Stomach smooth muscle (tissue), 2 donors: ENCODE measurements around the gene PPP6R2.

Experiments
- H3K27ac ChIP-seq: one replicate; pipeline ENCODE4 v1.7.0; 2013; ENCODE audit warnings: mild to moderate bottlenecking, low read length, inconsistent platforms
- H3K27me3 ChIP-seq, 2 donors: one replicate each; pipeline ENCODE4 v1.7.0; 2013; ENCODE audit warnings: low read length in 2 of 2; ENCODE audit not compliant: insufficient read depth in 2 of 2, control insufficient read depth in 1 of 2
- H3K36me3 ChIP-seq, 2 donors: one replicate each; pipeline ENCODE4 v1.7.0; 2013; ENCODE audit warnings: low read length in 2 of 2; ENCODE audit not compliant: control insufficient read depth in 2 of 2, insufficient read depth in 2 of 2
- H3K4me1 ChIP-seq: one replicate; pipeline ENCODE4 v1.7.0; 2013; ENCODE audit warnings: low read length; ENCODE audit not compliant: control insufficient read depth, insufficient read depth
- H3K4me3 ChIP-seq, 2 donors: one replicate each; pipeline ENCODE4 v1.7.0; 2013; ENCODE audit warnings: low read length in 2 of 2
- H3K9ac ChIP-seq, 2 donors: one replicate each; pipeline ENCODE4 v1.7.0; 2013; ENCODE audit warnings: low read length in 2 of 2, mild to moderate bottlenecking in 1 of 2
- H3K9me3 ChIP-seq, 2 donors: one replicate each; pipeline ENCODE4 v1.7.0; 2013; ENCODE audit warnings: low read length in 2 of 2; ENCODE audit not compliant: control insufficient read depth in 2 of 2
- donor health status: healthy.
- donor health status: Pancreatic carcinoma.

The PPP6R2 gene

GRCh38 chr22:50474710-50475651 lies 131.9 kb downstream of the PPP6R2 start, which contains the start of gene SBF1:
Gene SBF1, minus strand, starts transcription at chr22:50475035. Its CDS starts 195 bp downstream, at chr22:50474840.
- H3K4me3 ChIP-seq: peak within 1 kb of the TSS; percentile 68 to 81
- peaks cover 3 to 4% of the 10 kb centered on the region in 2 donors for H3K27me3 ChIP-seq
- H3K4me1 ChIP-seq: peaks cover 47% of the 10 kb centered on the region
- peak within 1 kb of the TSS; percentile 71 to 73 for H3K9ac ChIP-seq
- H3K36me3 ChIP-seq: no peaks in the 10 kb centered on the region
- H3K27ac ChIP-seq: peak within 1 kb of the TSS; percentile 31
- no peaks in the 10 kb centered on the region for H3K9me3 ChIP-seq

DNA sequence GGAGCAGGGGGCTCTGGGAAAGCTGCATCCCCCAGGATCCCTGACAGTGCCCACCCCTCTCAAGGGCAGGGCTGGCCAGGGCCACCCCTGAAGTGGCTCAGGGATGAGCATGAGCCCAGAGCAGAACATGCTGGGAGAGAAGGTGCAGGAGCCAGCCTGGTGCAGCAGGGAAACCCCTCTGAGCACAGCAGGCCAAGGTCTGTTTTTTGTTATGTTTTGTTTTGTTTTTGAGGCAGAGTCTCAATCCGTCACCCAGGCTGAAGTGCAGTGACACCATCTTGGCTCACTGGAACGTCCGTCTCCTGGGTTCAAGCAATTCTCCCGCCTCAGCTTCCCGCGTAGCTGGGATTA lies 132.5 kb downstream of the PPP6R2 start:
- no peaks in the 10 kb centered on the region for H3K36me3 ChIP-seq
- no peaks in the 10 kb centered on the region for H3K9me3 ChIP-seq
- peaks cover 9 to 10% of the 10 kb centered on the region in 2 donors for H3K27me3 ChIP-seq
- H3K9ac ChIP-seq: peak overlapping the region; percentile 34 to 62
- peaks cover 40% of the 10 kb centered on the region for H3K4me1 ChIP-seq
- peak overlapping the region; percentile 67 to 81 for H3K4me3 ChIP-seq
- H3K27ac ChIP-seq: peak overlapping the region; percentile 31

GRCh38 chr22:50476868-50477267 lies 133.7 kb downstream of the PPP6R2 start:
- no peaks in the 10 kb centered on the region for H3K36me3 ChIP-seq
- no peaks in the 10 kb centered on the region for H3K9me3 ChIP-seq
- H3K27me3 ChIP-seq: peaks cover 12 to 22% of the 10 kb centered on the region in 2 donors
- H3K4me3 ChIP-seq: no peak overlapping the region
- H3K9ac ChIP-seq: no peak overlapping the region
- H3K4me1 ChIP-seq: peaks cover 30% of the 10 kb centered on the region
- H3K27ac ChIP-seq: no peak overlapping the region

- peaks cover 25% of the 10 kb centered on the region for H3K4me1 ChIP-seq
- H3K27me3 ChIP-seq: peaks cover 21 to 33% of the 10 kb centered on the region in 2 donors
- H3K4me3 ChIP-seq: no peak overlapping the region
- no peak overlapping the region for H3K9ac ChIP-seq
- no peak overlapping the region for H3K27ac ChIP-seq
- H3K9me3 ChIP-seq: no peaks in the 10 kb centered on the region
- H3K36me3 ChIP-seq: no peaks in the 10 kb centered on the region
These were observed 134.8 kb downstream of the PPP6R2 start for GRCh38 chr22:50477923-50478322.

DNA sequence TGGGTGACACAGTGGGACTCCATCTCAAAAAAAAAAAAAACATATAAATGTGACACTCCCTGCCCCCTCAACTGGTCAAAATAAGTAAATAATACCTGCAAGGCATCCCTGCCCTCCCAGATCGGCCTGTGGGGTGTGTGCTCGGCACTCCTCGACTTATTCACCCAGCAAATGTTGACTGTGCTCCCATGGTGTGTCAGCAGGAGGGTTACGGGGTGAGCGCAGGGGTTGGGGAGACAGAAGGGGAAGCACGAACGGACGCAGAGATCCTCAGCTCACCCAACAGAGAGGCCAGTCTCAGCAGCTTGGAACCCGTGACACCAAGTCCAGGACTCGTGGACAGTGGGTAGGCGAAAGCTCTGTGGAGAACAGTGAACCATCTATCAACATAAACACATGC lies 136.6 kb downstream of the PPP6R2 start:
- Histone ChIP-seq H3K9me3 (no peaks in the 10 kb centered on the region), H3K9ac (no peak overlapping the region), H3K27ac (no peak overlapping the region), H3K27me3 (peaks cover 32 to 50% of the 10 kb centered on the region in 2 donors), H3K4me3 (no peak overlapping the region), H3K36me3 (no peaks in the 10 kb centered on the region), H3K4me1 (peaks cover 12% of the 10 kb centered on the region)

DNA sequence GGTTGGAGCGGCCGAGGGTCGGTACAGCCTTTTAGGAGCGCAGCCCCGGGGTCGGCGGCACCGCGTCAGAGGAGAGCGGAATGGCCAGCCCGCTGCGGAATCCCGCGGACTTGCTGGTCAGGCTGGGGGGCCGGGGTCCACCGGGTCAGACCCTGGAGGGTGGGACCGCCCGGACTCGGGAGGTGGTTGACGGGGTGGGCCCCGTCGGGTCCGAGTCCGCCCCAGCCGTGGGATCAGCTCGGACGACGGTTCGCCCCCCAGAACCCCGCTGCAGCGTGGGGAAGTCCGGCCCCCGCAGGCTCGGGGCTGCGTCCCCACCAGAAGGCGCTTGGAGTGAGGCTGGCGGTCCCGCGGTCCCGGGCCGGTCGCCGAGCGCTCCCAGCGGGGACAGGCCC lies 137.9 kb downstream of the PPP6R2 start:
- H3K4me1 ChIP-seq: peaks cover 7% of the 10 kb centered on the region
- no peaks in the 10 kb centered on the region for H3K36me3 ChIP-seq
- no peak overlapping the region for H3K27ac ChIP-seq
- H3K9ac ChIP-seq: no peak overlapping the region
- no peak overlapping the region for H3K4me3 ChIP-seq
- peaks cover 39 to 50% of the 10 kb centered on the region in 2 donors for H3K27me3 ChIP-seq
- H3K9me3 ChIP-seq: no peaks in the 10 kb centered on the region

- no peak within 1 kb of the TSS for H3K9ac ChIP-seq
- H3K4me1 ChIP-seq: peaks cover 7% of the 10 kb centered on the region
- no peaks in the 10 kb centered on the region for H3K9me3 ChIP-seq
These were observed 138.4 kb downstream of the PPP6R2 start, which contains the start of gene ADM2 for GRCh38 chr22:50481440-50482106. Gene ADM2, plus strand, starts transcription at chr22:50481543. Its CDS starts 305 bp downstream, at chr22:50481848.

DNA sequence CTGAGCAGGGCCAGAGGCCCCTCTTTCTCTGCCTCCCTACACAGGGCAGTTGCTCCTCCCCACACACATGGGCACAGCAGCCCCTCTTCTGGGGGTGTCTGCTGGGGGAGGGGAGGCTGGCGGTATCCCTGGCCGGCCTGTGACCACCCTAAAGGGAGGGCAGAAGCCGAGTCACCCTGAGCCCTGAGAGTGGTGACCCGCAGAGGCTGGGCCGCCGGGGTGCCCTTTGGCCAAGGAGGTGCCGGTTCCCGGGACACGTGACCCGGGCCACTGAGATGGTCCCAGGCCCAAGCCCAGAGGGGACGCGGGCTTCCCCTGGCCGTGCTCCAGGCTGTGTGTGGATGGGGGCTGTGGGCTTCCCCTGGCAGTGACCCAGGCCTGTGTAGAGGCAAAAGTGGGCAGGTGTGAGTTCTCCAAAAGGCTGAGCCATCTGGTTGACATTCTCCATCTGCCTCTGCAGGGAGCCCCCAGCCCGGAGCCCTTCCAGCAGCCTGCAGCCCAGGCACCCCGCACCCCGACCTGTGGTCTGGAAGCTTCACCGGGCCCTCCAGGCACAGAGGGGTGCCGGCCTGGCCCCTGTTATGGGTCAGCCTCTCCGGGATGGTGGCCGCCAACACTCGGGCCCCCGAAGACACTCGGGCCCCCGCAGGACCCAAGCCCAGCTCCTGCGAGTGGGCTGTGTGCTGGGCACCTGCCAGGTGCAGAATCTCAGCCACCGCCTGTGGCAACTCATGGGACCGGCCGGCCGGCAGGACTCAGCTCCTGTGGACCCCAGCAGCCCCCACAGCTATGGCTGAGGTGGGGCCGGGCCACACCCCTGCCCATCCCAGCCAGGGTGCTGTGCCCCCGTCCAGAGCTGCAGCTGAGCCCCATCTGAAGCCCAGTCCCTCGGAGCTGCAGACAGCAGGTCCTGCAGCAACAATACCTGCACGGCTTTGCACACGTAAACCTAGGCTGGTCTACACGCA lies 139.3 kb downstream of the PPP6R2 start:
- Histone ChIP-seq H3K4me1 (peaks cover 7% of the 10 kb centered on the region), H3K27ac (no peak overlapping the region), H3K9ac (no peak overlapping the region), H3K36me3 (no peaks in the 10 kb centered on the region), H3K4me3 (no peak overlapping the region), H3K27me3 (peaks cover 42 to 57% of the 10 kb centered on the region in 2 donors), H3K9me3 (no peaks in the 10 kb centered on the region)

More at GRCh38 chr22:50481440-50482106, 138.4 kb downstream of the PPP6R2 start, which contains the start of gene ADM2:
- Histone ChIP-seq H3K27me3 (peaks cover 41 to 50% of the 10 kb centered on the region in 2 donors), H3K4me3 (peak within 1 kb of the TSS in 1 of 2 donors; percentile 29), H3K36me3 (no peaks in the 10 kb centered on the region), H3K27ac (no peak within 1 kb of the TSS)

DNA sequence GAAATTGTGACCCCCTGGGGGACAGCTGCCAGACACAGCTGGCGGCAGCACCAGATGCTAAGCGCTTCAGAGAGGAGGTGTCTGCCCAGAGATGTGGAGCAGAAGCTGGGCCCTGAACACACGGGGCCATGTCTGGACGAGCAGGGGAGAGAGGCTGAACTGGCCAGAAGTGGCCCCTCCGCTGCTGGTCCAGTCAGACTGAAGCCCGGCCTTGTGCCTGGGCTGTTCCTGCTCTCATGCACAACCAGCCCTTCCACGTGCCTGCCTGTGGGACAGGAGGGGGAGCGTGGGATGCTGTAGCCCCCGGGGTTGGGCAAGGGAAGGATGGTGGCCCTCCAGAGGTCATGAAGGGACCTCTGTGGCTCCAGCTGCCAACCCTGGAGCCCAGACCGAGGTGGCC lies 140.0 kb downstream of the PPP6R2 start:
- H3K9me3 ChIP-seq: no peaks in the 10 kb centered on the region
- H3K4me3 ChIP-seq: no peak overlapping the region
- H3K36me3 ChIP-seq: no peaks in the 10 kb centered on the region
- H3K27me3 ChIP-seq: peaks cover 42 to 59% of the 10 kb centered on the region in 2 donors
- no peak overlapping the region for H3K9ac ChIP-seq
- peaks cover 7% of the 10 kb centered on the region for H3K4me1 ChIP-seq
- H3K27ac ChIP-seq: no peak overlapping the region

GRCh38 chr22:50483556-50483955 lies 140.4 kb downstream of the PPP6R2 start:
- no peaks in the 10 kb centered on the region for H3K9me3 ChIP-seq
- no peak overlapping the region for H3K4me3 ChIP-seq
- H3K36me3 ChIP-seq: no peaks in the 10 kb centered on the region
- peaks cover 7% of the 10 kb centered on the region for H3K4me1 ChIP-seq
- peaks cover 42 to 59% of the 10 kb centered on the region in 2 donors for H3K27me3 ChIP-seq
- H3K27ac ChIP-seq: no peak overlapping the region
- no peak overlapping the region for H3K9ac ChIP-seq
